ENCODE results near the gene RNF121. TPM values are rescaled to one million over a fixed set of nuclear protein-coding genes. Genes with fewer than 3 reads are reported as not detected.
A peak's percentile ranks its signal among the peaks of the same experiment; 100 is the strongest.

RNF121 gene
- total and polyA plus RNA-seq, 2 of the 13 experiments (the other 11 are each of a cell fraction or from before 2014, with no cell fraction given): 28.6 to 44.3 TPM

GRCh38 chr11:72040491-72041363, 111.9 kb downstream of the RNF121 start (continued):
- TF ChIP-seq ZNF496 (CRISPR knock-in tag; IDR thresholded peaks at IDR 0.05; ENCODE audit: insufficient replicate concordance) (no peak), MXI1 (IDR thresholded peaks at IDR 0.05; ENCODE audit: borderline replicate concordance, low read depth, low read length) (peak; percentile 29; the same call in 1 of the 3 replicates), TBX2 (CRISPR knock-in tag; IDR thresholded peaks at IDR 0.05; ENCODE audit: borderline replicate concordance) (peak; percentile 34; the same call in 1 of the 2 replicates), ZBTB39 (CRISPR knock-in tag; IDR thresholded peaks at IDR 0.05) (no peak), BATF2 (CRISPR knock-in tag; IDR thresholded peaks at IDR 0.05) (no peak), NFIC (IDR thresholded peaks at IDR 0.05; ENCODE audit: low read length) (peak; percentile 65; the same call in 1 of the 2 replicates), ZHX2 (IDR thresholded peaks at IDR 0.05; ENCODE audit: low read depth) (no peak), ZHX2 (CRISPR knock-in tag; IDR thresholded peaks at IDR 0.05; ENCODE audit: borderline replicate concordance) (no peak), NFRKB (IDR thresholded peaks at IDR 0.05) (no peak), IRX3 (CRISPR knock-in tag; IDR thresholded peaks at IDR 0.05; ENCODE audit: borderline replicate concordance, low read depth) (no peak), CAMTA2 (CRISPR knock-in tag; IDR thresholded peaks at IDR 0.05; ENCODE audit: borderline replicate concordance) (no peak), POLR2A (IDR thresholded peaks at IDR 0.05; ENCODE audit: insufficient read depth in 1 of 2, low read depth in 2 of 2, low read length in 2 of 2) (peak in 1 of 2 experiments; percentile 44; a peak in 2 of 4 replicates), DRAP1 (CRISPR knock-in tag; IDR thresholded peaks at IDR 0.05) (peak; percentile 76), PAXIP1 (CRISPR knock-in tag; conservative IDR thresholded peaks at IDR 0.05) (peak; percentile 64), KAT8 (CRISPR knock-in tag; IDR thresholded peaks at IDR 0.05) (peak; percentile 47), PHF5A (CRISPR knock-in tag; IDR thresholded peaks at IDR 0.05; ENCODE audit: low read depth, unreplicated experiment) (no peak)

Data from HepG2 (cell line).